DMS114 treated with DMSO at 0.1 percent for 48 hours (cell line): ENCODE results near the gene ZNF778.

Experiments
- DNase-seq: peaks from one replicate; lab custom pipeline; 2025; ENCODE audit not compliant: unreplicated experiment; lab: John Stamatoyannopoulos, UW

ZNF778 gene

DNA sequence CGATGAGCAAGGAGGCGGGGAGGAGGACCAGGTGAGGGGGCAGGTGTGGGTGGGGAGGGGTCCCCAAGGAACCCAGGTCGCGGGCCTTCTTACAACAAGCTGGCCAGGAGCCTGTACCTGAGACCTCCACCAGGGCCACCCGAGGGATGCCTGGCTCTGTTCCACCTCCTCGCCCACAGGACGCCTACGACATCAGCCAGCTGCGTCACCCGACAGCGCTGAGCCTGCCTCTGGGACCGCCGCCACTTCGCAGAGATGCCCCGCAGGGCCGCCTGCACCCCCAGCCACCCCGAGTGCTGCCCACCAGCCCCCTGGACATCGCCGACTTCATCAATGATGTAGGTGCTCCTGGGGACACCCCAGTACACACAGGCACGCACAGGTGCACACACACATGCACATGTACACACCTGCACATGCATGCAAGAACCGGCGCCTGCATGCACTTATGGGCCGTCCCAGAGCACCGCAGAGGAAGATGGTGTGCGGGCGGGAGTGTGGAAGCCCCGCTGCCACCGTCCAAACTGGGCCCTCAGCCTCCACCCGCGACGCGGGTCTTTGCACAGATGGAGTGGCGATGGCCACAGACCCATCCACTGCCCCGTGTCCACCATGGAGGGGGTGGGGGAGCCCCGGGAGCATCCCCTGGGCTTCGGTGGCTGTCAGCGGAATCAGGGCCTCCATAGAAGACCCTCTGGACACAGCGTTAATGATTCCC lies 23.8 kb upstream of the ZNF778 start:
- no peak for DNase-seq

DNA sequence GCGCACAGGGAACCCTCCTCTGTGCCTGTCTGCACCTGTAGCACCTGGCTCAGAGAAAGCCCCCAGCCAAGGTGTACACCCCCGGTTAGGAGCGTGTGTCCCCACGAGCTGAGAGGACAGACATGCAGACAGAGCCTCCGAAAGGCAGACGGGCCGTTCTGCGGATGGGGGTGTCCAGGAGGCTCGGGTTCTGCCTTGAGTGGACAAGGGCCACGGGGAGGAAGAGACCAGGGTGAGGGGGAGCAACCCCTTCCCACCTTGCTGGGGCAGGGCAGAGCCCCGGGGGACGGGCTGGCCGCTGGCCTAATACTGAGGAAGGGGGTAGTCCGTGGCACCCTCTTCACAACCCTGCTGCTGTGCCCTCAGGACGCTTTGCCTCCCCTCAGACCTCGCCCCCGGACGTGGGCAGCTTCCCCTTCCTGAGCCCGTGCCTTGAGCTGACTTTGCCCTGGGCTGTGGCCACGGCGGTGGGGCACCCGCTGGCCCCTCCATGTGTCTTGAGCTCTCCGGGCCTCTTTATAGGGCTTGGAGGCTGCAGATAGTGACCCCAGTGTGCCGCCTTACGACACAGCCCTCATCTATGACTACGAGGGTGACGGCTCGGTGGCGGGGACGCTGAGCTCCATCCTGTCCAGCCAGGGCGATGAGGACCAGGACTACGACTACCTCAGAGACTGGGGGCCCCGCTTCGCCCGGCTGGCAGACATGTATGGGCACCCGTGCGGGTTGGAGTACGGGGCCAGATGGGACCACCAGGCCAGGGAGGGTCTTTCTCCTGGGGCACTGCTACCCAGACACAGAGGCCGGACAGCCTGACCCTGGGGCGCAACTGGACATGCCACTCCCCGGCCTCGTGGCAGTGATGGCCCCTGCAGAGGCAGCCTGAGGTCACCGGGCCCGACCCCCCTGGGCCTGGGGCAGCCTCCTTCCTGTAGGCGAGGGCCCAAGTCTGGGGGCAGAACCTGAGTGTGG lies 22.9 kb upstream of the ZNF778 start:
- no peak for DNase-seq

DNA sequence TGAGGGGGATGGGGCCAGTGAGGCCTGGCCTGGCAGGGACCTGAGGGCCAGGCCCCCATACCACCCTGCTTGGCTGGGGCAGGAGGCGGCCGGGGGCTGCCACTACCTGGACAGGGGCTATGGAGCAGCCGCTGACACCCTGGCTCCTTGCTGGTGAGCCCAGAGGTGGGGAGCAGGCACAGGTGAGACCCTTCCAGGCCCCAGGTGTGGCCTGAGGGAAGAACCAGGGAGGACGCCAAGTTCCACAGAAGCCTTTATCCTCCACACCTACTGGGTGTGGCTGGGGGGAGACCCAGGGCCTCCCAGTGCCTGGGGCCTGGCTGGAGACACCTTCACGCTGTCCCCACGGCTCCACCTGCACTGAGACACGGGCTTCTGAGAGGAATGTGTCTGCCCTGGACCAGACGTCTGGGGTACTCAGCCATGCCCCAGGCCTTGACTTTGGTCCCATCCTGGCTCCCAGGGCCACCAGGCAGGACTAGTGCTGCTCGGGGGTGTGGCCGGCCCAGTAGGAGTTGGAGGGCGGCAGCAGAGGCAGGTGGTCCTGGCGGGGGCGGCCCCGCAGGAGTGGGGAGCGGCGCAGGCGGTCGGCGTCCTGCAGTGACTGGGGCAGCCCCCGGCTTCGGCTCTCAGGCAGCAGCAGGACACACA lies 21.9 kb upstream of the ZNF778 start:
- DNase-seq = no peak

DNA sequence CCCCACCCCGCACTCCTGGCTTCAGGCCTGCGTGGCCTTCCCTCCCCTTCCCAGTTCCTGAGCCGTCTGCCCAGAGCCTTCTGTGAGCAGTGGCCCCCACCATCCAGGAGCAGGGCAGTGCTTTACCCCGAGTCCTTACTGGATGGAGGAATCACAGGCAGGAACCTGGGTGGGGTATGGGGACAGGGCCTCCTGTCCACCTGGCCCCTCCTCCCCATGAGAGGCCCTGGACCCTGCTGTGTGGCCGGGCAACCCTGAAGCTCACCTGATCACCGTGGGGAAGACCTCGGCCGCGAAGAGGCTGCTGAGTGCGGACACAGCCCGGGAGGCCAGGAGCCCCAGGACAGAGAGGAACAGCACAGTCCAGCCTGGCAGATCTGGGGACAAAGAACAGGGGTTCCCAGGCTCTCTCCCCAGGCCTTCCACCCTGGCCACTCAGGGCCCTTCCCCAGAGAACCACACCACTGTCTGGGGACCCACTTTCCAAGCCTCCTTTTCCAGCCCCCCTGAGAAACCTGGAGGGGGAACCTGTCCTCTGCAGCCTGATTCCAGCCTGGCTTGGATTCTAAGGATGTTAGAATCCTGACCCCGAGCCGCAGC lies 20.4 kb upstream of the ZNF778 start:
- no peak for DNase-seq

DNA sequence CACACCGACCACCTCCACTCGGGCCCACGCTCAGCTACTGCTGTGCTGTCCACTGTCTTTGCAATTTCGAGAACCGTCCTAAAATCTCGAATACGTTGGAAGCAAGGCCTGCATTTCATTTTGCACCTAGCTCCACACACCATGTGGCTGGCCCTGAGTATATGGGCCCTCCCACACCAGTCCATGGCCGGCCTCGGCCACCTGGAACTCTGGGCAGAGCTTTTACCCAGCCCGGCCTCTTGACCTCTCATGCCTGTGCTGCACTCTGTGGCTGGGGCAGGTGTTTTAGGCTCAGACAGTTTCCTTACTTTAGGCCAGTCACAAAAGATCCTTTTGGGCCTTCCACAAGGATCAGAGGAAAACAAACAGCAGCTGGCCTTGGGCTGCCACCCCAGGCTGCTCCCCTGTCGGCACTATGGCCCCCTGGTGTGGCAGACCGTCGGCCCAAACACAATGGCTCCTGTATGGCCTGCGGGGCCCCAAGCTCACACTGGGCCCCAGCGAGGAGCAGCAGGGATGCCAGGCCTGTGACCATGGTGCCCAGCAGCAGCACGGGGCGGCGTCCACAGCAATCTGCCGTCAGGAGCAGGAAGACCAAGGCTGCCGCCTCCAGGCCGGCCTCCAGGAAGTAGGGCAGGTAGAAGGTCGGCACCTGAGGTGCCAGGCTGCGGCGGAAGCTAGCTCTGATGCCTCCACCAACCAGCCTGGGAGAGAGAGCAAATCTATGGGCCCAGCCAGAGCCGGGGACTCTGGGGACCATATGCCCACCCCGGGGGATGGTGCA lies 19.7 kb upstream of the ZNF778 start:
- DNase-seq = no peak

- DNase-seq = no peak
These were observed 18.9 kb upstream of the ZNF778 start for GRCh38 chr16:89198417-89199240.

DNA sequence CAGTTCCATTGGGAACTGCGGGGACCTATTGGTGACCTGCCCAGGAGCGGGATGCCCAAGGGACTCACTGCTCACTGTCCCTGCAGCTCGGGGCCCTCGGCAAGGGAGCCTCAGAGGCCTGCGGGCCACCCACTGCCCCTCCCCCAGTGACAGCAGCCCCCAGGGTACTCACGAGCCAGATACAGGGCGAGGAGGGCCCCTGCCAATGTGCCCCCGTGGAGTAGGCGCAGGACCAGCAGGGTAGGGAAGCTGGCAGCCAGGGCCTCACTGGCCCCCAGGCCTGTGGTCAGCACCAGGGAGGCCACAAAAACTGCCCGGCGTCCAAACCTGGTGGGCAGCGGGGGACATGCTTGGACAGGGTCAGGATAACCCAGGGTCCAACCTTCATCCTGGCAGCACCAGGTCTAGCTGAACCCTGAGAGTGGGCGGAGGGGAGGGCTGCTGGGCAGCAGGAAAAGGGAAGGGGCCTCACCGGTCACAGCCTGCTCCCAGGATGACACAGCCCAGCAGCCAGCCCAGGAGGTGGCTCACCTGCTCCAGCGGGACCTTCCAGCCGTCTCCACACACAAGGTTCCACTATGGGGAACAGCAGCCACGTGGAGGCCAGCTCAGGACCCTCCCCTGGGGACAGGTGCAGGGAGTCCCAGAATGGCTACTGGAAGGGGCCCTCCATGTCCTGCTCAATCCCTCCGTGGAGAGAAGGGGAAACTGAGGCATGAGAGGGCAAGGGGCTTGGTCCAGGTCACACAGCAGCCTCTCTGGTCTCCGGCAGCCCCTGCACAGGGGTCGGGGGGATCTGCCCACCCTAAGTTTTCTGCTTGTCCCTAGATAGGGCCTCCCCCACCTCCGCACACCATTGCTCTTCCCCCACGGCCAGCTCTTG lies 18.0 kb upstream of the ZNF778 start:
- DNase-seq = no peak

GRCh38 chr16:89200124-89200849 lies 17.2 kb upstream of the ZNF778 start, which contains the start of gene SLC22A31:
Gene SLC22A31 (minus strand): TSS chr16:89200537. CDS start chr16:89200501, 36 bp downstream.
- DNase-seq = no peak

GRCh38 chr16:89200850-89201411 lies 16.6 kb upstream of the ZNF778 start:
- no peak for DNase-seq

DNA sequence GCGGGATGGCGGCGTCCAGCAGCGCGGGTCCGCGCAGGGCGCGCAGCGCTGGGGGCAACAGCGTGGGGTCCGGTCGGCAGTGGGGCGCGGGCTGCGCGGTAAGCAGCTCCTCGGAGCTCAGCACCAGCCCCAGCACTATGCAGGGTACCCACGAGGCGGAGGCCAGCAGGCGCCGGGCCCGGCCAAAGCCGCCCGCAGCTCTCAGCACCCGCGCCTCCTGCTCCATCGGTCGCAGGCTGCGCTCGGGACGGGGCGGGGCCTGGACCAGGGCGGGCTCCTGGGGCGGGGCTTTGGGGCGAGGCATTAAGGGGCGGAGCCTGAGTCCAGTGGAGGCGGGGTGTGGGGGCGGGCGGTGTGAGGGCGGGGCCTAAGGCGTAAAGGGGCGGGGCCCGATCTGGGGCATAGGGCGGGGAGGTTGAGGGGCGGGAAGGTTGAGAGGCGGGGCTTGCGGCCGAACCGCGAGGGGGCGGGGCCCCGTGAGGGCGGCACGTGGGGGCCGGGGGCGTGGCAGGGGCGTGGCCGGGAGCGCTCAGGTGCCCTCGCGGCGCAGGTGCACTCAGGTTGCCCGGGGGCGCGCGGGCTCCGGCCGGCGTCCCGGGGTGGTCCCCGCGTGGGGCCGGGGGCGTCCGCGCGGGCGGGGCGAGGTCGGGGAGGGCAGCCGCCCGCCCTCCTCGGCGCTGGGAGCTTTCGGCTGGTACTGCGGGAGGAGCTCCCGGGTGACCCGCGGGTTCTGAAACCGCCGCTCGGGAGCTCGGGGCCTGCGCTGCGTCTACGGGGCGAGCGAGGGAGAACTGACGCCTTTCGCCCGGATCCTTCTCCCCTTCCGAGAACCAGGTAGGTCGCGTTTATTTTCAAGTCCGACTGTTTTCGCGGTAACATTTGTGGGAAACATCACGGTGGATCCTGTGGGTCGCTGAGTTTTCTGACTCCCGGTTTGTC lies 15.8 kb upstream of the ZNF778 start:
- DNase-seq = peak; percentile 45

DNA sequence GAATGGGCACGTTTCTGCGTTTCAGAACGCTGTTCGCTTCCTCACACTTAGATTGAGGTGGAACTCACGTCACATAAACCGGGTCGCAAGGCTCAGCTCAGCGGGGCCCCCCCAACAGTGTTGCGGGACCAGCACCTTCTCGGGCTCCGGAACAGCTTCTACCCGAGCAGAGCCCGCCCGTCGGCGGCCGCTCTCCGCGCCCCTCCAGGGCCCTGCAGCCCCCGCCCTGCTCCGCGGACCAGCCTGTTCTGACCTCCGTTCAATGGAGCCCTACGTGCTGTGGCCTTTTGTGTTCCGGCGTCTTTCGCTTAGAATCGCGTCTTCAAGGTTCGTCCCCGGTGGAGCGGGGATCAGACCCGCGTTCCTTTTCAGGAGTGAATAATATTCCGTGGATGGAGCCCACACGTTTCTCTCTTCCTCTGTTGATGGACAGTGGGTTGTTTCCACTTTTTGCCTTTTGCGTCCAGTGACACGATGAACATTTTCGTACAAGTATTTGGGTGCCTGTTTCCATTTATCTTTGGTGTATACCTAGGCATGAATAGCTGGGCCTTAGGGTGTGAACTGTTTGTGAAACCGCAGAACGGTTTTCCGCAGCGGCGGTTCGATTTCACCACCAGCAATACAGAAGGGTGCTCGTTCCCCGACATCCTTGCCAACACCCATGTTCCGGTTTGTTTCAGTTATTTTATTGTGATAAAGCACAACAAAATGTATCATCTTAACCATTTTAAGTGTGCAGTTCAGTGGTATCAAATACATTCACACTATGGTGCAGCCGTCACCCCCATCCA lies 14.9 kb upstream of the ZNF778 start:
- no peak for DNase-seq

GRCh38 chr16:89207993-89208392 lies 9.5 kb upstream of the ZNF778 start:
- no peak for DNase-seq

DNA sequence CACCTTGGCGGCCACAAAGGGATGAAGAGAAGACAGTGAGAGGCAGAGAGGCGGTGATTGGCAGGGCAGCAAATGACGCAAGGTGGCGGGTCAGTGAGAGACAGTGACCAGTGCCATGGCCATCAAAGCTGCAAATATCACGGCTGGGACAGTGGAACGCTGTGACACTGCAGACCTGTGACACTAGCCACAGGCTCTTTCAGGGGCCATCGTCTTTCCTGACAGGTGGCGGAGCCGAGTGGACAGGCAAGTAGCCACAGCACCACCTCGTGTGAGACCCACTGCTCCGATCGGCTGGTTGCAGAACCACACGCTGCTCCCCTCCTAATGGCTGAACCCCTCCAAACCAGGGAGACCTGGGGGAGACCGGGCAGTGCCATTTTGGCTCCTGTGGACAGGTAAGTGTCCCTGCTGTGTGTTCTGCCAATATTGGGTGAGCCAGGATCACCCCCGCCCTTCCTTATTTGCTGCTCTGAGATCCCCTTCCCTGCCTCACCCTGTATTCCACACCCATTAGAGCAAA lies 7.9 kb upstream of the ZNF778 start:
- no peak for DNase-seq

DNA sequence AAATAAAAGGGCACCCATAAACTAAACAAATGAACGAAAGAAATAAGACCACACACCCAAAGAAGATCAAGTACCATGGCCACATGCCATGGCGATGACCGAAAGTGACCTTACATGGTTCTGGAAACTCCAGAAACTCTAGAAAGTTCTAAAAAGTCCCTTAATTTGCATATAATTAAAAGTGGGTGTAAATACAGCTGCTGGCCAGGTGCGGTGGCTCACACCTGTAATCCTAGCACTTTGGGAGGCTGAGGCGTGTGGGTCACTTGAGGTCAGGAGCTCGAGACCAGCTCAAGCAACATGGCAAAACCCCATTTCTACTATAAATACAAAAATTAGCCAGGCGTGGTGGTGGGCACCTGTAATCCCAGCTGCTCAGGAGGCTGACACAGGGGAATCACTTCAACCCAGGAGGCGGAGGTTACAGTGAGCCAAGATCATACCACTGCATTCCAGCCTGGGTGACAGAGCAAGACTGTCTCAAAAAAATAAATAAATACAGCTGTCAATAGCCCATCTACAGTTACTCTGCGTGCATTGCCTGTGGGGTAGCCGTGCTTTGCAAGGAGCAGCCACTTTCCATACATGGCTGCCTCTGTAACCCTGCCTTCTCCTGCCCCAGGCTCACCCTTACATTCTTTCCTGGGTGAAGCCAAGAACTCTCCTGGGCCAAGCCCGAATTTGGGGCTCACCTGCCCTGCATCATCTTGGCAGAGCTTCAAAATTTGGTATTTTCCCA lies 7.2 kb upstream of the ZNF778 start:
- DNase-seq = no peak
